Peyer's patch (tissue), 4 donors: ENCODE data around the gene HSPBP1. TPM values are rescaled to one million over a fixed set of nuclear protein-coding genes. Genes with fewer than 3 reads are reported as not detected.
A peak's percentile ranks its signal among the peaks of the same experiment; 100 is the strongest.

ENCODE experiments used
- DNase-seq, 3 donors: peaks; one replicate each; pipeline ENCODE4 v3.0.0-alpha.2; 2017 to 2019
- H3K27ac ChIP-seq, 4 donors: fragments of 200-600 bp; sonication (generic); one replicate each; pipeline ENCODE4 v1.5.1; 2016 to 2019
- H3K27me3 ChIP-seq, 2 donors: fragments of 200-600 bp; sonication (generic); one replicate each; pipeline ENCODE4 v1.5.1; 2019
- H3K36me3 ChIP-seq, 3 donors: fragments of 200-600 bp; sonication (generic); one replicate each; pipeline ENCODE4 v1.5.1; 2016 to 2019
- H3K4me1 ChIP-seq, 4 donors: fragments of 200-600 bp; sonication (generic); one replicate each; pipeline ENCODE4 v1.5.1; 2016 to 2019
- H3K4me3 ChIP-seq, 4 donors: fragments of 200-600 bp; sonication (generic); 1 replicate in 3 of 4; 2 replicates in 1 of 4; pipeline ENCODE4 v1.5.1; 2016 to 2019; ENCODE audit warnings: mild to moderate bottlenecking in 1 of 4
- H3K9me3 ChIP-seq, 4 donors: fragments of 200-600 bp; sonication (generic); one replicate each; pipeline ENCODE4 v1.5.1; 2016 to 2019; ENCODE audit warnings: mild to moderate bottlenecking in 1 of 4
- POLR2A ChIP-seq, 2 donors: fragments of 450-650 bp; IDR thresholded peaks; one replicate each; pipeline ENCODE4 v1.5.1; 2017; ENCODE audit warnings: antibody characterized with exemption in 2 of 2, mild to moderate bottlenecking in 2 of 2, moderate library complexity in 2 of 2
- total RNA-seq, 4 donors: library from RNA; depleted of rRNA; stranded (reverse); fragments of >200 nt; gene quantifications; one replicate each; pipeline ENCODE4 v1.1.0, GENCODE V29; 2016
- TF ChIP-seq, protein P1 (sequence below), 6 experiments: fragments of 450-650 bp in 4 of 6; fragments of 200-600 bp in 2 of 6; sonication (generic) in 1 of 6; IDR thresholded peaks; one replicate each; pipeline ENCODE4 v1.5.1; 2017 to 2019; ENCODE audit warnings: antibody characterized with exemption in 6 of 6, mild to moderate bottlenecking in 3 of 6, moderate library complexity in 1 of 6

Gene HSPBP1
- total RNA-seq, 4 donors from 2014 or later: 14.4 to 38.0 (median 25.6) TPM

DNA sequence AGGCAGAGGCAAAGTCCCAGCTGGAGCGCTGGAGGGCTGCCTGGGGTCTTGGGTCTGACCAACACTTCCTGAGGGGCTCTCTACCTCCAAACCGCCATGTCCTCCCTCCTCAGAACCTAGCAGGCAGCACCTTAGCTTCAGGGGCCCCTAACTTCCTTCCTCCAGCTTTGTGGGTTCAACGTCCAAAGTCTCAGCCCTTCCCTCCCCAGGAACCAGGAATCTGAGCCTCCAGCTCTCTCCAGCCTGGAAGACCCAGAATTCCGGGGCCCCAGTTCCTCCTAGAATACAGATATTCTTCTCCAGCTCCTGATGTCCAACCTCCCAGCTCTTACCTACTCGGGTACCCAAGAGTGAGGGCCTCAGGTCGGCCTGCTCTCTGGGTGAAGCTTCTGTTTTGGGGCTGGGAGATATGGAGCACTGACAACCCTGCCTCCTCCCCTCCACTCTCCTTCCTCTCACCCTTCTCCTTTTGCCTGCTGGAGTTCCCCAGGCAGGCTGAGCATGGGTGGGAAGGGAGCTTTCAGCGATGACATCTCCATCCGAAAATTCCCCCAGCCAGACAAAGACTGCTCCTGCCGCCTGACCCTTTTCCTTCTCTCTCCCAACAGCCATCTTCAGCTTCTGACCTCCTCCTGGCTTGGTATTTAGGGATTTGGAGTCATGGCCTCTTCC is 41.7 kb upstream of the HSPBP1 start:
- Histone ChIP-seq H3K4me1 (peaks cover 0 to 14% (median 0%) of the 10 kb centered on the region in 4 donors), H3K4me3 (peak overlapping the region in 3 of 4 donors; percentile 26 to 61 (median 46)), H3K27ac (peak overlapping the region in 3 of 4 donors; percentile 79 to 93 (median 88)), H3K27me3 (no peaks in the 10 kb centered on the region), H3K36me3 (peaks cover 0 to 26% (median 0%) of the 10 kb centered on the region in 3 donors), H3K9me3 (no peaks in the 10 kb centered on the region)
- TF ChIP-seq, protein P1, sequence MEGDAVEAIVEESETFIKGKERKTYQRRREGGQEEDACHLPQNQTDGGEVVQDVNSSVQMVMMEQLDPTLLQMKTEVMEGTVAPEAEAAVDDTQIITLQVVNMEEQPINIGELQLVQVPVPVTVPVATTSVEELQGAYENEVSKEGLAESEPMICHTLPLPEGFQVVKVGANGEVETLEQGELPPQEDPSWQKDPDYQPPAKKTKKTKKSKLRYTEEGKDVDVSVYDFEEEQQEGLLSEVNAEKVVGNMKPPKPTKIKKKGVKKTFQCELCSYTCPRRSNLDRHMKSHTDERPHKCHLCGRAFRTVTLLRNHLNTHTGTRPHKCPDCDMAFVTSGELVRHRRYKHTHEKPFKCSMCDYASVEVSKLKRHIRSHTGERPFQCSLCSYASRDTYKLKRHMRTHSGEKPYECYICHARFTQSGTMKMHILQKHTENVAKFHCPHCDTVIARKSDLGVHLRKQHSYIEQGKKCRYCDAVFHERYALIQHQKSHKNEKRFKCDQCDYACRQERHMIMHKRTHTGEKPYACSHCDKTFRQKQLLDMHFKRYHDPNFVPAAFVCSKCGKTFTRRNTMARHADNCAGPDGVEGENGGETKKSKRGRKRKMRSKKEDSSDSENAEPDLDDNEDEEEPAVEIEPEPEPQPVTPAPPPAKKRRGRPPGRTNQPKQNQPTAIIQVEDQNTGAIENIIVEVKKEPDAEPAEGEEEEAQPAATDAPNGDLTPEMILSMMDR (IDR thresholded peaks at IDR 0.05): no peak
- peak; percentile 40 to 78 for TF ChIP-seq POLR2A (IDR thresholded peaks at IDR 0.05)
- peak in 2 of 3 donors; percentile 65 to 78 for DNase-seq

DNA sequence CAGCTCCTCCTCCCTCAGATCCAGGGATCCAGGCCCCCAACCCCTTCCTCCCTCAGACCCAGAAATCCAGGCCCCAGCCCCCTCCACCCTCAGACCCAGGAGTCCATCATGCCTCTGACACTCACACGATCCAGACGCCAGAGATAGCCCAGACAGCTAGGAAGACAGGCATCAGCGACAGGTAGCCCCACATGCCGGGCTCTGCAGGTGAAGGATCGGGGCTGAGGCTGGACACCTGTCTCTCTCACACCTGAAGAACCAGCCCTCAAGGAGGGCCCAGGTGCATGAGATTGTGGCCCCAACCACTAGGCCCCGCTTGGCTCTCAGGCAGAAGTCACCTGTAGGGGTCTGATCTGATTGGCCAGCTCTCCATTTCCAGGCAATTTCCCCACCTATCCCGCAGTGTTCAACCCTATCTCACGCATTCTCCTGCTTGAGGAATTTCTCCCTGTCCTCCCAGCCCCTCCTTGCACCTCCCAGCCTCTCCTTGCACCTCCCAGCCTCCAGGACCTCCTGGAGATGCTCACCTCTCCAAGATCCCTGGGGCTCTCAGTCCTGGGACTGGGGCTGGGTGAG is 41.0 kb upstream of the HSPBP1 start:
- DNase-seq: no peak
- peaks cover 0 to 14% (median 0%) of the 10 kb centered on the region in 4 donors for H3K4me1 ChIP-seq
- H3K27me3 ChIP-seq: no peaks in the 10 kb centered on the region
- H3K36me3 ChIP-seq: peaks cover 0 to 32% (median 0%) of the 10 kb centered on the region in 3 donors
- H3K9me3 ChIP-seq: no peaks in the 10 kb centered on the region
- peak overlapping the region in 3 of 4 donors; percentile 26 to 61 (median 46) for H3K4me3 ChIP-seq
- TF ChIP-seq, protein P1 (IDR thresholded peaks at IDR 0.05): no peak
- TF ChIP-seq POLR2A (IDR thresholded peaks at IDR 0.05): no peak
- H3K27ac ChIP-seq: peak overlapping the region in 3 of 4 donors; percentile 79 to 93 (median 88)

DNA sequence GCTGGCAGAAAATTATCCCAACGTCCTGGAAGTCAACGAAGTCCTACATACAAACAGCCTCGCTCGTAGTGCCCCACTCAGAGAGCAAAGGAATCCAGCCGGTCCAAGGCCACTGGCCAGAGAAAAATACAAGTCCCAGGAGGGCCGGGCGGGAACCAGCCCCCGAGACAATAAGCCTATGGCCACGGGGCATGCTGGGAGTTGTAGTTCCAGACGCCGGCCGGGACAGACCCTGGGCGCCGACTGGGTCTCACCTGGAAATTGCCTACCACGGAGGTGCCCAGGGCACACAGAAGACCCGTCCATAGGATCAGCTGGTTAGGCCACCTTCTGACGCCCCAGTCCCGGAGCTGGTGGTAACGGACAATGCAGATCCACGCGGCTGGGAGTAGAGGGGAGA is 39.9 kb upstream of the HSPBP1 start:
- Histone ChIP-seq H3K4me3 (peak overlapping the region in 1 of 4 donors; percentile 46), H3K27ac (no peak overlapping the region), H3K27me3 (no peaks in the 10 kb centered on the region), H3K9me3 (no peaks in the 10 kb centered on the region), H3K4me1 (peaks cover 0 to 14% (median 0%) of the 10 kb centered on the region in 4 donors), H3K36me3 (peaks cover 0 to 39% (median 0%) of the 10 kb centered on the region in 3 donors)
- DNase-seq: no peak
- TF ChIP-seq, protein P1 (IDR thresholded peaks at IDR 0.05): no peak
- no peak for TF ChIP-seq POLR2A (IDR thresholded peaks at IDR 0.05)

DNA sequence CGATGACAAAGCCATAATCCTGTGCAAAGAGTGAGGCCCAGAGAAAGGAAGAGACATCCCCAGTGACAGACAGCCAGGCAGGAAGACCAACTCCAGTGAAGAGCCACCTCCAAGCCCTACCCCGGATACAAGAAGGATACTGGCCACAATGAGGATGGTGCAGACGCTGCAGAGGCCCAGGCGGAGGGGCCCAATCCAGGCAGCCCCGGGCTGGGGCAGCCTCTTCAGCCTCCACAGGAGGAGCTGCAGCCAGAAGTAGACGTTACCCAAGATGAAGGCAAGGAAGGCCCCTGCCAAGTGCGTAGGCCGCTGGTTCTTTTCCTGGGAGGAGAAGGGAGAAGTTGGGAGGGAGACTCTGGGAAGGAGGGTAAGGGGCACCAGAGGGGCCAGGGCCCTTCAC is 36.7 kb upstream of the HSPBP1 start:
- Histone ChIP-seq H3K36me3 (peaks cover 0 to 52% (median 0%) of the 10 kb centered on the region in 3 donors), H3K27ac (no peak overlapping the region), H3K4me1 (peaks cover 0 to 8% (median 0%) of the 10 kb centered on the region in 4 donors), H3K27me3 (no peaks in the 10 kb centered on the region), H3K9me3 (no peaks in the 10 kb centered on the region), H3K4me3 (no peak overlapping the region)
- DNase-seq: no peak
- TF ChIP-seq, protein P1 (IDR thresholded peaks at IDR 0.05): no peak
- TF ChIP-seq POLR2A (IDR thresholded peaks at IDR 0.05): no peak

DNA sequence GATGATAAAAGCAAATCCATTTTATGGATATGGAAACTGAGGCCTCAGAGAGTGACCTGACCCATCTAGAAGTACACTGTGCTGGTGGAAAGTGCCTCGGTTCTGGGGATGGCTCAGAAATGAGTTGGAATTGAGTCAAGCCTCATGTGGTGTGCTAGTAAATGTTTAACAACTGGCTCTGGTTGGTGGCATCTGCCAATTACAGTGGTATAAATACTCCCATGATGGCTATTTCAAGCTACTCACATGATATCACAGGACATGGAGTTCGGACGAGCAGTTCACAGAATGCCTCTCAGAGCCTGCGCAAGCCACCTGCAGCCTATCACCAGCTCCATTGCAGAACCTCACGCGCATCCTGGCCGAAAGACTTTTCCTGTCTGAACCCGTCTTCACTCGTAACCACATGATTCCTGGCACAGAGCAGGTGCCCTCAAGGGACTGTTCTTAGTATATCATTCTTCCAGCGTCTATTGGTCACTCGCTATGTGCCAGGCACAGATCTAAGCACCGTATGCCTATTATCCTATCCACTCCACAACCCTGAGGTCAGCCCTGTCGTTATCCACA is 36.1 kb upstream of the HSPBP1 start:
- H3K27ac ChIP-seq: no peak overlapping the region
- no peaks in the 10 kb centered on the region for H3K27me3 ChIP-seq
- DNase-seq: no peak
- peaks cover 0 to 52% (median 0%) of the 10 kb centered on the region in 3 donors for H3K36me3 ChIP-seq
- peaks cover 0 to 8% (median 0%) of the 10 kb centered on the region in 4 donors for H3K4me1 ChIP-seq
- TF ChIP-seq, protein P1 (IDR thresholded peaks at IDR 0.05): no peak
- no peak for TF ChIP-seq POLR2A (IDR thresholded peaks at IDR 0.05)
- no peak overlapping the region for H3K4me3 ChIP-seq
- no peaks in the 10 kb centered on the region for H3K9me3 ChIP-seq
